GM21381 (cell line): ENCODE measurements around the gene LTB4R.
A peak's percentile ranks its signal among the peaks of the same experiment; 100 is the strongest.
"Not testable (repeated sequence)": the region's sequence is repeated elsewhere in the genome, so short reads cannot be mapped to it uniquely, and the experiment has no call there.

Experiments
- ATAC-seq: cut with Tn5 transposase; IDR thresholded peaks from one replicate; pipeline ENCODE4 v1.9.1; 2021; ENCODE audit warnings: mild to moderate bottlenecking, moderate library complexity; ENCODE audit not compliant: unreplicated experiment

LTB4R gene

GRCh38 chr14:24317141-24317928 lies 6.0 kb downstream of the LTB4R start:
- ATAC-seq = no peak

GRCh38 chr14:24321212-24321975 lies 10.1 kb downstream of the LTB4R start:
- ATAC-seq = no peak

- no peak for ATAC-seq
These were observed 11.4 kb downstream of the LTB4R start for GRCh38 chr14:24322672-24323071.

- no peak for ATAC-seq
These were observed 12.0 kb downstream of the LTB4R start for GRCh38 chr14:24323341-24323740.

- no peak for ATAC-seq
These were observed 12.7 kb downstream of the LTB4R start for GRCh38 chr14:24324024-24324423.

GRCh38 chr14:24325041-24325530 lies 13.8 kb downstream of the LTB4R start:
- no peak for ATAC-seq

- ATAC-seq = no peak
These were observed 14.7 kb downstream of the LTB4R start for GRCh38 chr14:24325963-24326362.

GRCh38 chr14:24327303-24327702 lies 16.0 kb downstream of the LTB4R start:
- no peak for ATAC-seq

GRCh38 chr14:24327914-24328313 lies 16.6 kb downstream of the LTB4R start:
- ATAC-seq = not testable (repeated sequence)

GRCh38 chr14:24329073-24329663 lies 17.9 kb downstream of the LTB4R start:
- ATAC-seq = no peak

- ATAC-seq = no peak
These were observed 18.4 kb downstream of the LTB4R start for GRCh38 chr14:24329736-24330135.

- ATAC-seq = no peak
These were observed 19.8 kb downstream of the LTB4R start for GRCh38 chr14:24330973-24331674.

- no peak for ATAC-seq
These were observed 20.5 kb downstream of the LTB4R start for GRCh38 chr14:24331731-24332267.

- peak; percentile 74 for ATAC-seq
These were observed 21.1 kb downstream of the LTB4R start for GRCh38 chr14:24332268-24332993.

- no peak for ATAC-seq
These were observed 23.4 kb downstream of the LTB4R start, which contains the start of gene ADCY4 for GRCh38 chr14:24334431-24335291. Gene ADCY4, minus strand, starts transcription at chr14:24335071. Its CDS starts 419 bp downstream, at chr14:24334652.

GRCh38 chr14:24335461-24336171 lies 24.3 kb downstream of the LTB4R start:
- no peak for ATAC-seq

- no peak for ATAC-seq
These were observed 26.0 kb downstream of the LTB4R start for GRCh38 chr14:24337144-24337823.

GRCh38 chr14:24337824-24338175 lies 26.5 kb downstream of the LTB4R start:
- ATAC-seq = no peak
